HCT116 (cell line): ENCODE results near the gene OGN. TPM values are rescaled to one million over a fixed set of nuclear protein-coding genes. Genes with fewer than 3 reads are reported as not detected.

ENCODE experiments used
- ATAC-seq: fragments of 200-7000 bp; cut with Tn5 transposase; 2 replicates; pipeline ENCODE4 v1.9.1; 2020; ENCODE audit warnings: mild to moderate bottlenecking, moderate library complexity
- BruUV-seq: library from RNA; stranded (reverse); fragments of 400-500 nt; replicated peaks from 2 replicates; lab custom pipeline; 2021; lab: Mats Ljungman, UMichigan
- CTCF ChIA-PET: fragments of 300-600 bp; sonication (Branson Sonifier 250); formaldehyde crosslinking; loops from one replicate; lab custom pipeline; 2021; ENCODE audit warnings: antibody characterized with exemption; lab: Charles Lee
- POLR2A ChIA-PET: fragments of 300-600, 350-600 bp; sonication (Branson Sonifier 250); formaldehyde crosslinking; loops from one replicate; lab custom pipeline; 2021; ENCODE audit warnings: antibody characterized with exemption; lab: Charles Lee
- RAD21 ChIA-PET, 2 experiments: fragments of 300-600 bp; sonication (Branson Sonifier 250); formaldehyde crosslinking; loops; one replicate each; lab custom pipeline; 2023; ENCODE audit warnings: low total read pairs in 2 of 2; ENCODE audit not compliant: uncharacterized antibody in 2 of 2, unreplicated experiment in 2 of 2, low non-redundant PET in 1 of 2; lab: Charles Lee
- DNase-seq: peaks from one replicate; pipeline ENCODE4 v3.0.0-alpha.2; 2010; ENCODE audit warnings: low read depth, low spot score
- H2AFZ ChIP-seq: fragments of 200-600 bp; shearing (Covaris generic), sonication (generic); 2 replicates; pipeline ENCODE4 v1.6.1; 2017; ENCODE audit warnings: low read depth, mixed run types, mixed read lengths, antibody characterized with exemption, low read length; ENCODE audit not compliant: poor library complexity, severe bottlenecking
- H3K27ac ChIP-seq: 2 replicates; pipeline ENCODE4 v1.5.1; 2012; ENCODE audit warnings: low read depth, low read length
- H3K27me3 ChIP-seq: fragments of 200-600 bp; sonication (generic); 2 replicates; pipeline ENCODE4 v1.6.1; 2016; ENCODE audit warnings: mixed run types, low read length, mixed read lengths; ENCODE audit not compliant: insufficient read depth
- H3K36me3 ChIP-seq, 2 experiments: fragments of 200-500 bp in 1 of 2; fragments of 200-600 bp in 1 of 2; sonication (Bioruptor generic) in 1 of 2; sonication (generic) in 1 of 2; 2 replicates each; pipeline versions ENCODE4 v1.5.1 to v1.6.1; 2014 to 2016; ENCODE audit warnings: low read length in 2 of 2, inconsistent platforms in 1 of 2, mixed read lengths in 1 of 2, mixed run types in 1 of 2; ENCODE audit not compliant: insufficient read depth in 2 of 2, control insufficient read depth in 1 of 2
- H3K4me1 ChIP-seq, 2 experiments: fragments of 200-600 bp in 1 of 2; sonication (generic) in 1 of 2; 2 replicates each; pipeline versions ENCODE4 v1.5.1 to v1.6.1; 2012 to 2017; ENCODE audit warnings: low read length in 2 of 2, inconsistent platforms in 1 of 2, mild to moderate bottlenecking in 1 of 2, mixed read lengths in 1 of 2, mixed run types in 1 of 2, moderate library complexity in 1 of 2; ENCODE audit not compliant: insufficient read depth in 2 of 2, control insufficient read depth in 1 of 2
- H3K4me2 ChIP-seq: fragments of 200-600 bp; sonication (generic); 2 replicates; pipeline ENCODE4 v1.6.1; 2017; ENCODE audit warnings: mixed run types, low read length, mixed read lengths
- H3K4me3 ChIP-seq, 2 experiments: fragments of 200-600 bp in 1 of 2; sonication (generic) in 1 of 2; replicated peaks in 1 of 2; 2 replicates each; pipeline ENCODE4 v1.5.1; 2011 to 2016; ENCODE audit warnings: low read length in 2 of 2, control low read depth in 1 of 2, low read depth in 1 of 2, mild to moderate bottlenecking in 1 of 2, mixed read lengths in 1 of 2, mixed run types in 1 of 2
- H3K79me2 ChIP-seq: fragments of 200-600 bp; sonication (generic); 2 replicates; pipeline ENCODE4 v1.6.1; 2017; ENCODE audit warnings: mild to moderate bottlenecking, mixed run types, low read length, moderate library complexity, mixed read lengths; ENCODE audit not compliant: insufficient read depth
- H3K9ac ChIP-seq: fragments of 200-600 bp; sonication (generic); 2 replicates; pipeline ENCODE4 v1.6.1; 2016; ENCODE audit warnings: low read length, mixed read lengths
- H3K9me2 ChIP-seq: fragments of 200-600 bp; sonication (generic), shearing (Covaris generic); 2 replicates; pipeline ENCODE4 v1.6.1; 2017; ENCODE audit warnings: mixed run types, mild to moderate bottlenecking, moderate library complexity; ENCODE audit not compliant: insufficient read depth
- H3K9me3 ChIP-seq, 2 experiments: fragments of 200-500 bp in 1 of 2; fragments of 200-600 bp in 1 of 2; sonication (Bioruptor generic) in 1 of 2; sonication (generic) in 1 of 2; 2 replicates each; pipeline ENCODE4 v1.6.1; 2014 to 2017; ENCODE audit warnings: low read length in 2 of 2, mixed read lengths in 2 of 2, inconsistent platforms in 1 of 2, low read depth in 1 of 2, mild to moderate bottlenecking in 1 of 2, mixed run types in 1 of 2, moderate library complexity in 1 of 2; ENCODE audit not compliant: control insufficient read depth in 1 of 2, insufficient read depth in 1 of 2
- H4K20me1 ChIP-seq: fragments of 200-600 bp; sonication (generic), shearing (Covaris generic); 2 replicates; pipeline ENCODE4 v1.6.1; 2017; ENCODE audit warnings: mixed run types, mild to moderate bottlenecking, moderate library complexity; ENCODE audit not compliant: insufficient read depth
- CEBPB ChIP-seq: IDR thresholded peaks from 2 replicates; pipeline ENCODE4 v1.6.1; 2012; ENCODE audit warnings: low read depth
- ELF1 ChIP-seq: IDR thresholded peaks from 2 replicates; pipeline ENCODE4 v1.6.1; 2012; ENCODE audit warnings: low read depth, borderline replicate concordance
- POLR2A ChIP-seq: IDR thresholded peaks from 2 replicates; pipeline ENCODE4 v1.7.0; 2011; ENCODE audit warnings: borderline replicate concordance; ENCODE audit not compliant: insufficient read depth, insufficient read length; ENCODE audit errors: extremely low read depth
- SP1 ChIP-seq: IDR thresholded peaks from 2 replicates; pipeline ENCODE4 v1.6.1; 2012; ENCODE audit warnings: low read depth
- TCF7L2 ChIP-seq: IDR thresholded peaks from 2 replicates; pipeline ENCODE4 v1.7.0; 2011; ENCODE audit warnings: borderline replicate concordance, inconsistent platforms; ENCODE audit not compliant: insufficient read depth, insufficient read length; ENCODE audit errors: extremely low read depth
- intact Hi-C: fragments of 100-400 bp; cut with micrococcal nuclease; formaldehyde crosslinking; loops from 2 replicates; pipeline ENCODE4 v1.10.0; 2022
- total RNA-seq: library from RNA; stranded (reverse); gene quantifications from one replicate; pipeline ENCODE4 v1.2.1, GENCODE V29; 2021; ENCODE audit not compliant: unreplicated experiment
- TF ChIP-seq, protein P1 (sequence below): IDR thresholded peaks from 2 replicates; pipeline ENCODE4 v1.6.1; 2012
- TF ChIP-seq, protein P2 (sequence below): IDR thresholded peaks from 2 replicates; pipeline ENCODE4 v1.6.1; 2012; ENCODE audit warnings: low read depth
- TF ChIP-seq, protein P3 (sequence below): IDR thresholded peaks from 2 replicates; pipeline ENCODE4 v1.6.1; 2012

Gene OGN
- total RNA-seq, 1 experiment from 2014 or later: 0.15 TPM

DNA sequence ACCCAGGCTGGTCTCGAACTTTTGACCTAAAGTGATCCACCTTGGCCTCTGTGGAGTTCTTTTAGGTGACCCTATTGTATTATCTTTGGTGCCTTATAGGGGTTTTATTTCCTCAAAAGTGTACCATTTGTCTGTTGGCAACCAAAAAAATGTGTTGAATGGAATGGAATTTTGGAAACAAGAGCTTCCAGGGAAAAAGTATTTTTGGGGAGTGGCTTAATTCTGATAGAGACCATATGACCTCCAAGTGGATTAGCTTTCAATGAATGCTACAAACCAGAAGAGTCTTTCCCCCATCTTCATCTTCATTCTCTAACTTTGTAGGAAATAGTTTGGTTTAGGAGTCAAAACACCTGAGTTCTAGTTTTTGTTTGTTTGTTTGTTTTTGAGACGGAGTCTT lies 3.4 kb upstream of the OGN start:
- CTCF ChIA-PET: no interaction called here

More for the DNA sequence above, 3.4 kb upstream of the OGN start:
- no peaks in the 10 kb centered on the region for H3K79me2 ChIP-seq
- intact Hi-C loops: no loop called here
- no peaks in the 10 kb centered on the region for H3K9me2 ChIP-seq
- ATAC-seq (no peak), DNase-seq (no peak)
- H3K36me3 ChIP-seq: no peaks in the 10 kb centered on the region
- no peak overlapping the region for H2AFZ ChIP-seq
- RAD21 ChIA-PET: no interaction called here
- no TSS peak for BruUV-seq
- H3K27ac ChIP-seq: no peak overlapping the region
- H4K20me1 ChIP-seq: no peaks in the 10 kb centered on the region
- no peak overlapping the region for H3K9ac ChIP-seq
- H3K9me3 ChIP-seq: no peaks in the 10 kb centered on the region
- no peak overlapping the region for H3K4me2 ChIP-seq
- no peak overlapping the region for H3K4me3 ChIP-seq
- no peaks in the 10 kb centered on the region for H3K27me3 ChIP-seq
- no peak for TF ChIP-seq CEBPB
- no peak for TF ChIP-seq POLR2A
- TF ChIP-seq, protein P1, sequence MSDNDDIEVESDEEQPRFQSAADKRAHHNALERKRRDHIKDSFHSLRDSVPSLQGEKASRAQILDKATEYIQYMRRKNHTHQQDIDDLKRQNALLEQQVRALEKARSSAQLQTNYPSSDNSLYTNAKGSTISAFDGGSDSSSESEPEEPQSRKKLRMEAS: no peak
- TF ChIP-seq, protein P2, sequence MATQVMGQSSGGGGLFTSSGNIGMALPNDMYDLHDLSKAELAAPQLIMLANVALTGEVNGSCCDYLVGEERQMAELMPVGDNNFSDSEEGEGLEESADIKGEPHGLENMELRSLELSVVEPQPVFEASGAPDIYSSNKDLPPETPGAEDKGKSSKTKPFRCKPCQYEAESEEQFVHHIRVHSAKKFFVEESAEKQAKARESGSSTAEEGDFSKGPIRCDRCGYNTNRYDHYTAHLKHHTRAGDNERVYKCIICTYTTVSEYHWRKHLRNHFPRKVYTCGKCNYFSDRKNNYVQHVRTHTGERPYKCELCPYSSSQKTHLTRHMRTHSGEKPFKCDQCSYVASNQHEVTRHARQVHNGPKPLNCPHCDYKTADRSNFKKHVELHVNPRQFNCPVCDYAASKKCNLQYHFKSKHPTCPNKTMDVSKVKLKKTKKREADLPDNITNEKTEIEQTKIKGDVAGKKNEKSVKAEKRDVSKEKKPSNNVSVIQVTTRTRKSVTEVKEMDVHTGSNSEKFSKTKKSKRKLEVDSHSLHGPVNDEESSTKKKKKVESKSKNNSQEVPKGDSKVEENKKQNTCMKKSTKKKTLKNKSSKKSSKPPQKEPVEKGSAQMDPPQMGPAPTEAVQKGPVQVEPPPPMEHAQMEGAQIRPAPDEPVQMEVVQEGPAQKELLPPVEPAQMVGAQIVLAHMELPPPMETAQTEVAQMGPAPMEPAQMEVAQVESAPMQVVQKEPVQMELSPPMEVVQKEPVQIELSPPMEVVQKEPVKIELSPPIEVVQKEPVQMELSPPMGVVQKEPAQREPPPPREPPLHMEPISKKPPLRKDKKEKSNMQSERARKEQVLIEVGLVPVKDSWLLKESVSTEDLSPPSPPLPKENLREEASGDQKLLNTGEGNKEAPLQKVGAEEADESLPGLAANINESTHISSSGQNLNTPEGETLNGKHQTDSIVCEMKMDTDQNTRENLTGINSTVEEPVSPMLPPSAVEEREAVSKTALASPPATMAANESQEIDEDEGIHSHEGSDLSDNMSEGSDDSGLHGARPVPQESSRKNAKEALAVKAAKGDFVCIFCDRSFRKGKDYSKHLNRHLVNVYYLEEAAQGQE: no peak
- TF ChIP-seq, protein P3, sequence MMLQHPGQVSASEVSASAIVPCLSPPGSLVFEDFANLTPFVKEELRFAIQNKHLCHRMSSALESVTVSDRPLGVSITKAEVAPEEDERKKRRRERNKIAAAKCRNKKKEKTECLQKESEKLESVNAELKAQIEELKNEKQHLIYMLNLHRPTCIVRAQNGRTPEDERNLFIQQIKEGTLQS: no peak
- TF ChIP-seq SP1: no peak
- TF ChIP-seq TCF7L2: no peak
- no peak for TF ChIP-seq ELF1
- POLR2A ChIA-PET: no interaction called here
- no peaks in the 10 kb centered on the region for H3K4me1 ChIP-seq
